ENCODE results near the gene RPL29.
A peak's percentile ranks its signal among the peaks of the same experiment; 100 is the strongest.
"Not testable (repeated sequence)": the region's sequence is repeated elsewhere in the genome, so short reads cannot be mapped to it uniquely, and the experiment has no call there.

Gene RPL29

GRCh38 chr3:52005571-52005986 lies 9.9 kb upstream of the RPL29 start:
- DNase-seq (ENCODE audit: low spot score), result no peak

DNA sequence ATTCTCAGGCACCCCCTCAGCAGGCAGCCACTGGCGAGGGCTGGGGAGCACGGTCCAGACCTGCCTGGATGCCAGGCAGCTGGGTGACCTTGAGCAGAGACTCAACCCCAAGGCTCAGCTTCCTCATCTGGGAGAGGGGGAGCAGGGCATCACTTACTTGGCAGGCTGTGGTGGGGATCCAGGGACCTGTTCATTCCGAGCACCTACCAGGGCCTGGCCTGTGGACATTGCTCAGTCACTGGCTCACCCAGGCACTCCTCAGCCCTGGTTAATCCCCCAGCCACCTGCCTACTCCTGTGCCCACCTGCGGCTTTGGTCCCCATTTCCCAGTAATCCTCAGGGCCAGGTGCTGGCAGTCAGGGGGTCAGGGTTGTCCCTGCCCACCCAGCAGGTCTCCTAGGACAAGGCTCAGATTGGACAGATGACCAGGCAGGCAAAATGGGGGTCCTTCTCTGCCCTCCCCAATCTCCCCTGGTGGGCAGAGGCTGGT lies 9.3 kb upstream of the RPL29 start:
- no peak for DNase-seq (ENCODE audit: low spot score)

DNA sequence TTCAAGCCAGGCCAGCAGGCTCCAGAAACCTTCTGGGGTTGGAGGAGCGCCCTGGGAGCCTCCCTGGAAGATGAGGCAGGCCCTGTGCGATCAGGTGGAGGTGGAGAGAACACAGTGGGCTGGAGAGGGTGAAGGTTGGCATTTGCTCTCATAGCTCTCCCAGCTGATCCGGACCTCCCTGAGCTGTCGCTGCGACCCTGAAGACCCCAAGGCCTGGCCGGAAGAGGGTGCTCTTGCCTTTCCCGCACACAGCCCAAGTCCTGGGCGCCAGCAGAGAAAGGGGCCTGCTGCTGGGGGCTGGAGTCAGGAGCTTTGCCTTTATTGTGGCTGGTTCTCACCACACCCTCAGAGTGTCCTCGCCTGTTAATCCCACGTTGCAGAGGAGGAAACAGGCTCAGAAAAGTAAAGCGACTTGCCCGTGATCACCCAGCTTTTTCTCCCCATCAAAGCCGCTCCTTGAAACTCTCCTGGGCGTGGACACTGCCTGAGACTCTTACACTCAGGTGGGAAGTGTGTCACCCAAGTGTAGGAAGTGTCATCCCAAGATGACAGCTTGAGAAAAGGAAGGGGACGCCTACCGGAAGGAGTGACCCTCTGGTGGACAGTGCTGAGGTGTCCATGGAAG lies 8.6 kb upstream of the RPL29 start:
- peak; percentile 44 for DNase-seq (ENCODE audit: low spot score)

GRCh38 chr3:52002748-52003147 lies 7.1 kb upstream of the RPL29 start:
- no peak for DNase-seq (ENCODE audit: low spot score)

- peak; percentile 85 for DNase-seq (ENCODE audit: low spot score)
Observed at GRCh38 chr3:52001443-52001974, 5.8 kb upstream of the RPL29 start.

DNA sequence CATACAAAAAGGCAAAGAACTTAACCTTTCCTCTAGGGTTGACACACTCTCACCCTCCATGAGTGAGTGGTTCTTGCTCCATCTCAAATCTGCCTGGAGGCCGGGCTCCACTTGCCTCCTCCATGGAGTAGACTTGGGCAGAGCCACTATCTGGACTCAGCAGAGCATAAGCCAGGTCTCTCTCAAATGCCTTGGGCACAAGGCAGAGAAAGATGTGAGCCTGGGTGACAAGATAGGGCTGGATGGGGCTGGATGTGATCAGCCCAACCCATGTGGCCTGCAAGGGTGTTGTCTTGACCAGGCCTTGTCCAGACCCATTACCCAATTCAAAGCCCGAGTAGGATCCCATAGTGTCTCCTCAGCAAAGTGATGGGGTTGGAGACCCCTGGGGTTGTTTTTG lies 4.2 kb upstream of the RPL29 start:
- DNase-seq (ENCODE audit: low spot score), result no peak

DNA sequence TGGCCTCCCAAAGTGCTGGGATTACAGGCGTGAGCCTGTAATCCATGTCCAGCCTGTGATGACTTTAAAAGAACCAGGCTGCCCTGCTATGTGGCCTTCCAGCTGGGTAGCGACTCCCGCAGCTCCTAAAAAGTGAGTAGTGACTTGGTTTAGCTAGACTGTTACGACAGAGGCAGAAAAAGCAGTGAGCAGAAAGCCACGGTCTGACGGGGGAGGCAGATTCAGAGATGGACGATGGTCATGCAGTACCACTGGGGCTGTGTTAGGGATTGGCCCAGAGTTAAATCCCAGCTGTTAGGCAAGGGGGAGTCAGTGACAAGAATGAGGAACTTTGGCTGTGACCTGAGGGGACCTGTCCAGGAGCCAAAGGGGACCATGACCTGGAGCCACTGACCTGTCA lies 3.1 kb upstream of the RPL29 start:
- DNase-seq (ENCODE audit: low spot score), result no peak

GRCh38 chr3:51997935-51998596 lies 2.4 kb upstream of the RPL29 start:
- DNase-seq (ENCODE audit: low spot score), result no peak

- no peak for DNase-seq (ENCODE audit: low spot score)
Observed at GRCh38 chr3:51997172-51997571, 1.5 kb upstream of the RPL29 start.

GRCh38 chr3:51994530-51994929 lies 1.2 kb downstream of the RPL29 start:
- no peak for DNase-seq (ENCODE audit: low spot score)

DNA sequence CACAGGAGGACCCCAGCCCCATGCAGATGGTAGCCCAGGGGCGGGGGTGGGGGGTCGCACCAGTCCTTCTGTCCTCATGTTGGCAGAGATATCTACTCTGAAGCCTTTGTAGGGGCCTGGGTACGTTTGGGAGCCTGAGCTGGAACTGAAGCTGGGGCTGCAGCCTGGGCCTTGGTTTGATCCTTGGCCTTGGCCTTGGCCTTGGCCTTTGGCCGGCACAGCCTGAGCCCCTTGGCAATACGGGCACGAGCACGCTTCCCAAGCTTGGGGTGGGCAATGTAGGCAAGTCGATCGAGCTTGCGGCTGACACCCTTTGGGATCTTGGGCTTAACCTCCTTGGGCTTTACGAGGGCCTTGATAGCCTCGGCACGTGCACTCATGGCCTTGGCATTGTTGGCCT lies 2.0 kb downstream of the RPL29 start:
- not testable (repeated sequence) for DNase-seq (ENCODE audit: low spot score)

DNA sequence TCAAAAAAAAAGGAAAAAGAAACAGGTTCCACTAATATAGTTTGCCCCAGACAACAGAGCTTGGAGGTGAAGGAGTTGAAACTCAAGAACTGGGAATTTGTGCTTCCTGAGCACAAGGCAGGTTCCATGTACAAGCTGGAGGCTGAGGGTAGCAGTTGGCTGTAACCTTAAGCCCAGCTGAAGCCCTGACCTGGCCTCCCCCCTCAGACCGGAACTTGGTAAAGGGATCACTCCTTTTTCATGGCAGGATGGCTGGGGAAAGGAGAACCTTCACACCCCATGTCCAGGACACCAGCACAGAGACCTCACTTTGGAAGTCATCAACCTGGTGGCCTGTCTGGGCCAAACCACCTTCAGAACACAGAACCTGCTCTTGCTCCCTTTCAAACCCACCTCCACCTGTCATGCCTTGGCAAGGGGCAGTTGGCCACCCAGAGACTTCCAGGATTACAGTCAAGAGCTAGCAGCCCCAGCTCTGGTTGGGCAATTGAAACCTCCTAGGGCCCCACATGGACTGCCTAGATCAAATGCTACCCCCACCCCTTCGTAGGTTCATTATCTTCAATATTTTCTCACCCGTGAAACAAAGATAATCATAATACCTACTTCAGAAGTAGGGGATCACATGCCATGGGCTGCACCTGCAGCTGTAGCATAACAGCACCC lies 3.5 kb downstream of the RPL29 start:
- DNase-seq (ENCODE audit: low spot score), result no peak

GRCh38 chr3:51990501-51990971 lies 5.2 kb downstream of the RPL29 start:
- DNase-seq (ENCODE audit: low spot score), result not testable (repeated sequence)

DNA sequence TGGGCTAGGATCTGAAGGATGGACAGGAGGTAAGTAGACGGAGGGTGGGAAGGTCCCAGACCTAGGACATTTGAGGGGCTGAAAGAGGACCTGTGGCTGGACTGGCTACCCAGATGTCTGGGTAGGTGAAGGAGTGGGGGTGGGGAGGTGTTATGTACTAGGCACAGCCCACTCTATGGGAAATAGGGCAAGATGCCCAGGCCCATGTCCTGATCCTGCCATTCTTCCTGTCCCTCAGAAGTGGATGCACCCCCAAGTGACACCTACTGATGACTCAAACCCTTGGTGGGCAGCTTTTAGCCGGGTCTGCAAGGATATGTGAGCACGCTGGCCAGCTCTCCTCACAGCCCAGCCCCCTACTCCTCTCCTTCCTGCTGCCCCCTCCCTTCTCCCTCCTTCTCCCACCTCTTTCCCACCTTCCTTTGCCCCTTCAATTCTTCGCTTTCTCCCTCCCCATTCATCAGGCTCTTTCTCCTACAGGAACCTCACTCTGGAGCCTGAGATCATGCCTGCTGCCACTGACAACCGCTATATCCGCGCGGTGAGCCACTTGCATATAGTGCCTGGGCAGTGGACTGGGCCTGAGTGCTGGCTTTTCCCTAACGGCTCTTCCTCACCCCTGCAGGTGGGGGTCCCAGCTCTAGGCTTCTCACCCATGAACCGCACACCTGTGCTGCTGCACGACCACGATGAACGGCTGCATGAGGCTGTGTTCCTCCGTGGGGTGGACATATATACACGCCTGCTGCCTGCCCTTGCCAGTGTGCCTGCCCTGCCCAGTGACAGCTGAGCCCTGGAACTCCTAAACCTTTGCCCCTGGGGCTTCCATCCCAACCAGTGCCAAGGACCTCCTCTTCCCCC lies 7.2 kb downstream of the RPL29 start:
- DNase-seq (ENCODE audit: low spot score), result no peak

DNA sequence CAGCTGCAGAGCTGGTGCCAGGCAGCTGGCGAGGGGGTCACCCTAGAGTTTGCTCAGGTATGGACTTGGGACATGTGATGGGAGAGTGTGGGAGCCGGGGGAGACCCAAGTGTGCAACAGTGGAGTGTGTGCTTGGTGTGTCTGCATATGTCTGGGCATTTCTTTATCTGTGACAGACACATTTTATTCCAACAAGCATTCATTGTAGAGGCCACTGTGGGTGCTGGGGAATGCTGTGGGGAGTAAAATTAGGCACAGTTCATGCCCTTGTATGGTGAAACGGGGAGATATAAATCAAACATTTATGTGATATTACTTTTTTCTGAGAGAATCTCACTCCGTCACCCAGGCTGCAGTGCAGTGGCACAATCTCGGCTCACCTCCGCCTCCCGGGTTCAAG lies 8.1 kb downstream of the RPL29 start:
- no peak for DNase-seq (ENCODE audit: low spot score)

DNA sequence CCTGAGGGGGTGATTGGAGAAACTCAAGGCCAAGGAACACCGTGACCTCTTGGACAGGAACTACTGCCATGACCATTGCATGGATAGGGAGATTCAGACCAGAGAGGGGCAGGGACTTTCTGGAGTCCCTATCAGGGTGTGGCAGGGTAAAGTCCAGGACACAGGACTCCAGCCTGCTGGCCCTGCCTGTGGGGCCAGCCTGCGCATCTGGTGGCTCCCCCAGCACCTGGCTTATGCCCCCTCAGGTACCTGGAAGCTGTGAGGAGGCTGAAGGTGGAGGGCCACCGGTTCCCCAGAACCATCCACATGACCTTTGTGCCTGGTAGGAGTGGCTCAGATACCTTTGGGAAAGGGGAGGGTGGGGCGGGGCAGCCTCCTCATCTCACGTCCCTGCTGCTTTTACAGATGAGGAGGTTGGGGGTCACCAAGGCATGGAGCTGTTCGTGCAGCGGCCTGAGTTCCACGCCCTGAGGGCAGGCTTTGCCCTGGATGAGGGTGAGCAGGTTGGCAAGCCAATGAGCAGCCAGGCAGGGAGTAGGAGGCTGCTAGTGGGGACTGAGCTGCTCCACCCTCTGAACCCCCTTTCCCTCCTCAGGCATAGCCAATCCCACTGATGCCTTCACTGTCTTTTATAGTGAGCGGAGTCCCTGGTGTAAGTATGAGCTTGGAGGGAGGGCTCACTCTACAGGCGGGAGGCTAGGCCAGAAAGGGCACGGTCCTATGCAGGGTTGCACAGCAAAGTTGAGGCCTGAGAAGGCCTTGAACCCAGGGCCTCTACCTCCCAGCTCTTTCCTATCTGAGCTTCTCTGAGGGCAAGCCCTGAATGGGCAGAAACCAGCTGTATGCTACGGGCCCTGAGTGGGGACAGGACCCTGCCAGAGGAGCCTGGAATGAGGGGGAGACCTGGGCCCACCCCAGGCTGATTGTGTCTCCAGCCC lies 9.4 kb downstream of the RPL29 start:
- DNase-seq (ENCODE audit: low spot score), result no peak

- no peak for DNase-seq (ENCODE audit: low spot score)
Observed at GRCh38 chr3:51985063-51985462, 10.6 kb downstream of the RPL29 start.

DNA sequence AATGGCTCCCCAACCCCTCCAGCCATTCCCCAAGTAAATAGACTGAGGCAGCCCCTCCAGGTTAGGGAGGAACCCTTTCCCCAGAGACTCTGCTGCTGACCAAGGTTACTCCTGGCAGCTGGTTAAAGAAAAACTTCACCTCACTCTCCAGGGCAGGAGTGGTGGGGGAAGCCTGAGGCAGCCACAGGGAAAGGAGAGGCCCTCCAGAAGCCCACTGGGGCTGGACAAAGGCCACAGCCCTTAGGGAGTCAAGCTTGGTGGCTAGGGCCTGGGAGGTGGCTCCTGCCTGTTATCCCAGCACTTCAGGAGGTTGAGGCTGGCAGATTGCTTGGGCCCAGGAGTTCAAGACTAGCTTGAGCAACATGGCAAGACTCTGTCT lies 11.4 kb downstream of the RPL29 start:
- no peak for DNase-seq (ENCODE audit: low spot score)

DNA sequence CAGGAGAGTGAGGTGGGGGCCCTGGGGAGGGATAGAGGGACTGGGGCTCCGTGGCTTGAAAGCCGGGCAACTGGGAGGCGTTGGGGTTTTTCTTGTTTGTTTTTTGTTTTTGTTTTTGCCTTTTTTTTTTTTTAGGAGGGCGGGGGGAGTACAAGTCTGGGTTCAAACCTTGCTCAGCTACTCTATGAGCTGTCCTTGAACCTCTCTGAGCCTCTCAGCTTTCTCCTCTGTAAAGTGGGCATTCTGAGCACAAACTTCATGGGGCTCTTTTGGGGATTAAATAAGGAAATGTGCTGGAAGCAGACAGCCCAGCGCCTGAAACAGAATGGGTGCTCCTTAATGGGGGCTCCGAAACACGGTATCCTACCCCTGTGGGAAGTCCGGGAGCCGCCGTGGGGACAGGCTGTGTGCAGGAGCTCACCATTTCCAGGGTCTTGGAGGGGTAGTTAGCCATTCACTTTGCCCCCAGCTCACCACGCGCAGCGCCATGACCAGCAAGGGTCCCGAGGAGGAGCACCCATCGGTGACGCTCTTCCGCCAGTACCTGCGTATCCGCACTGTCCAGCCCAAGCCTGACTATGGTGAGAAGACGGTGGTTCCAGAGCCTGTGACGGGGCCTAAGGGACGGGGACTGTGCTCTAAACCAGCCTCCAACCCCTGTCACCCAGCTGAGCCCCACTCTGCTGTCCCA lies 12.0 kb downstream of the RPL29 start:
- DNase-seq (ENCODE audit: low spot score), result no peak

- peak; percentile 74 for DNase-seq (ENCODE audit: low spot score)
Observed at GRCh38 chr3:51982838-51983577, 12.7 kb downstream of the RPL29 start, which contains the start of gene ACY1. TSS of gene ACY1 (plus strand) at chr3:51983535. CDS start at chr3:51984065, 530 bp downstream.
